Neural progenitor cell (in vitro differentiated cells): Measurements from ENCODE around the gene EPHB1. TPM values are rescaled to one million over a fixed set of nuclear protein-coding genes. Genes with fewer than 3 reads are reported as not detected.

Source experiments
- DNase-seq: peaks from one replicate; pipeline ENCODE4 v3.0.0-alpha.2; 2016; ENCODE audit warnings: low spot score
- H2AFZ ChIP-seq: fragments of 200-600 bp; sonication (generic); replicated peaks from 2 replicates; pipeline ENCODE4 v1.6.1; 2016; ENCODE audit warnings: antibody characterized with exemption
- H3F3A ChIP-seq: fragments of 200-600 bp; sonication (generic); 2 replicates; pipeline ENCODE4 v1.6.1; 2016; ENCODE audit warnings: antibody characterized with exemption, low read depth
- H3K27ac ChIP-seq: fragments of 200-600 bp; sonication (generic); 2 replicates; pipeline ENCODE4 v1.5.1; 2016; ENCODE audit warnings: mild to moderate bottlenecking
- H3K27me3 ChIP-seq: fragments of 200-600 bp; sonication (generic); 2 replicates; pipeline ENCODE4 v1.6.1; 2016; ENCODE audit warnings: mild to moderate bottlenecking, moderate library complexity
- H3K36me3 ChIP-seq: fragments of 200-600 bp; sonication (generic); 2 replicates; pipeline ENCODE4 v1.5.1; 2016
- H3K4me1 ChIP-seq: fragments of 200-600 bp; sonication (generic); 2 replicates; pipeline ENCODE4 v1.6.1; 2016; ENCODE audit warnings: mixed run types
- H3K4me2 ChIP-seq: fragments of 200-600 bp; sonication (generic); 2 replicates; pipeline ENCODE4 v1.6.1; 2016
- H3K4me3 ChIP-seq: fragments of 200-600 bp; sonication (generic); 2 replicates; pipeline ENCODE4 v1.5.1; 2016
- H3K79me2 ChIP-seq: fragments of 200-600 bp; sonication (generic); 2 replicates; pipeline ENCODE4 v1.6.1; 2016; ENCODE audit warnings: low read depth
- H3K9ac ChIP-seq: fragments of 200-600 bp; sonication (generic); 2 replicates; pipeline ENCODE4 v1.6.1; 2016
- H3K9me3 ChIP-seq: fragments of 200-600 bp; sonication (generic); 2 replicates; pipeline ENCODE4 v1.5.1; 2016; ENCODE audit warnings: low read depth
- H4K20me1 ChIP-seq: fragments of 200-600 bp; sonication (generic); 2 replicates; pipeline ENCODE4 v1.6.1; 2016; ENCODE audit warnings: low read depth
- H3K27ac Mint-ChIP-seq: 3 replicates; pipeline ENCODE4 v1.8.0; 2021; ENCODE audit warnings: mixed read lengths
- H3K27me3 Mint-ChIP-seq: 2 replicates; pipeline ENCODE4 v1.8.0; 2022; ENCODE audit warnings: low read depth, mild to moderate bottlenecking, inconsistent platforms, moderate library complexity, mixed read lengths; ENCODE audit not compliant: insufficient read depth
- H3K36me3 Mint-ChIP-seq: 3 replicates; pipeline ENCODE4 v1.8.0; 2021; ENCODE audit warnings: mixed read lengths
- H3K4me1 Mint-ChIP-seq: 3 replicates; pipeline ENCODE4 v1.8.0; 2021; ENCODE audit warnings: mixed read lengths
- H3K4me3 Mint-ChIP-seq: 3 replicates; pipeline ENCODE4 v1.8.0; 2021; ENCODE audit warnings: mild to moderate bottlenecking, moderate library complexity, mixed read lengths
- H3K9me3 Mint-ChIP-seq: 3 replicates; pipeline ENCODE4 v1.8.0; 2020; ENCODE audit warnings: mixed read lengths
- CTCF ChIP-seq: fragments of 200-600 bp; sonication (generic); IDR thresholded peaks from 2 replicates; pipeline ENCODE4 v1.5.1; 2017; ENCODE audit warnings: antibody characterized with exemption, mild to moderate bottlenecking
- EZH2 ChIP-seq: fragments of 200-600 bp; sonication (generic); IDR thresholded peaks from 2 replicates; pipeline ENCODE4 v1.6.1; 2017; ENCODE audit warnings: antibody characterized with exemption, mild to moderate bottlenecking, moderate library complexity
- EZH2phosphoT487 ChIP-seq: fragments of 200-600 bp; sonication (generic); IDR thresholded peaks from 2 replicates; pipeline ENCODE4 v1.6.1; 2017; ENCODE audit warnings: antibody characterized with exemption
- total RNA-seq: library from RNA; depleted of rRNA; stranded (reverse); fragments of >200 nt; gene quantifications from 2 replicates; pipeline ENCODE4 v1.2.3, GENCODE V29; 2015; ENCODE audit warnings: low replicate concordance

Gene EPHB1
- total RNA-seq, 1 donor from 2014 or later = 9.1 TPM

GRCh38 chr3:135261214-135261775, 466.2 kb downstream of the EPHB1 start:
- Histone ChIP-seq H3K27ac (no peak overlapping the region), H3K4me3 (no peak overlapping the region), H3K4me2 (no peak overlapping the region), H3K4me1 (peaks cover 27% of the 10 kb centered on the region), H3K36me3 (no peaks in the 10 kb centered on the region), H3K9ac (no peak overlapping the region), H3F3A (peaks cover 8% of the 10 kb centered on the region), H3K9me3 (no peaks in the 10 kb centered on the region), H2AFZ (no peak overlapping the region), H3K79me2 (no peaks in the 10 kb centered on the region), H4K20me1 (no peaks in the 10 kb centered on the region), H3K27me3 (no peaks in the 10 kb centered on the region)
- H3K27me3 Mint-ChIP-seq = peaks cover 2% of the 10 kb centered on the region
- H3K4me1 Mint-ChIP-seq = peaks cover 19% of the 10 kb centered on the region
- H3K9me3 Mint-ChIP-seq = no peaks in the 10 kb centered on the region
- H3K27ac Mint-ChIP-seq = no peak overlapping the region
- TF ChIP-seq CTCF (no peak), EZH2phosphoT487 (no peak), EZH2 (no peak)
- no peak for DNase-seq
- no peak overlapping the region for H3K4me3 Mint-ChIP-seq
- H3K36me3 Mint-ChIP-seq = peaks cover 13% of the 10 kb centered on the region

GRCh38 chr3:135261916-135262315, 466.9 kb downstream of the EPHB1 start:
- Histone ChIP-seq H4K20me1 (no peaks in the 10 kb centered on the region), H3K4me3 (no peak overlapping the region), H3K27me3 (no peaks in the 10 kb centered on the region), H3K79me2 (no peaks in the 10 kb centered on the region), H3K9me3 (no peaks in the 10 kb centered on the region), H3K27ac (no peak overlapping the region), H3K4me2 (no peak overlapping the region), H2AFZ (no peak overlapping the region), H3K4me1 (peaks cover 27% of the 10 kb centered on the region), H3K9ac (no peak overlapping the region), H3F3A (peaks cover 8% of the 10 kb centered on the region), H3K36me3 (no peaks in the 10 kb centered on the region)
- TF ChIP-seq CTCF = no peak
- TF ChIP-seq EZH2phosphoT487 = no peak
- no peak for TF ChIP-seq EZH2
- H3K4me3 Mint-ChIP-seq = no peak overlapping the region
- H3K27me3 Mint-ChIP-seq = peaks cover 2% of the 10 kb centered on the region
- no peak overlapping the region for H3K27ac Mint-ChIP-seq
- H3K9me3 Mint-ChIP-seq = no peaks in the 10 kb centered on the region
- H3K36me3 Mint-ChIP-seq = peaks cover 13% of the 10 kb centered on the region
- peaks cover 19% of the 10 kb centered on the region for H3K4me1 Mint-ChIP-seq
- DNase-seq = no peak

DNA sequence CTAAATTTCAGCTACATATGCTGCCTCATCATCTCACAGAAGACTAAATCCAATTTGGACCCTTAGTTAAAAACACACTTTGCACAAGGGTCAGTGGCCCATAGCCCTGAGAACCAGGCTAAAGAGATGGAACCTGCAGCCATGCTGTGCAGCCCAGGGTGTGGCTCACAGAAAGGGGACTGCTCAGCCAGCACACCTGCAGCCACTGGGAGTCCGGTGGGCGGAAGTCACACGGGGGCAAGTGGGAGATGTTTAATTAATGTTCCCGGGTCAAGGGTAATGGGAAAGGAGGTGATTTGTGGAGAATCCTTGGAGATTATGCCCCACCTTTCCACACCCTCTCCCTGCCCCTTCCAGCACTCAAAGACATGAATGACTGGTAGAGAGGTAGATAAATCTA, 467.4 kb downstream of the EPHB1 start:
- peaks cover 27% of the 10 kb centered on the region for H3K4me1 ChIP-seq
- Mint-ChIP-seq H3K4me1 (peaks cover 19% of the 10 kb centered on the region), H3K4me3 (no peak overlapping the region), H3K36me3 (peaks cover 13% of the 10 kb centered on the region), H3K9me3 (no peaks in the 10 kb centered on the region), H3K27ac (no peak overlapping the region), H3K27me3 (peaks cover 2% of the 10 kb centered on the region)
- H3K9me3 ChIP-seq = no peaks in the 10 kb centered on the region
- H3F3A ChIP-seq = peaks cover 8% of the 10 kb centered on the region
- H2AFZ ChIP-seq = no peak overlapping the region
- H4K20me1 ChIP-seq = no peaks in the 10 kb centered on the region
- H3K36me3 ChIP-seq = no peaks in the 10 kb centered on the region
- DNase-seq = no peak
- TF ChIP-seq CTCF (no peak), EZH2 (no peak), EZH2phosphoT487 (no peak)
- H3K4me2 ChIP-seq = no peak overlapping the region
- H3K27ac ChIP-seq = no peak overlapping the region
- no peak overlapping the region for H3K4me3 ChIP-seq
- H3K9ac ChIP-seq = no peak overlapping the region
- no peaks in the 10 kb centered on the region for H3K79me2 ChIP-seq
- no peaks in the 10 kb centered on the region for H3K27me3 ChIP-seq
